Measurements from ENCODE around the gene ARMCX5. TPM values are rescaled to one million over a fixed set of nuclear protein-coding genes. Genes with fewer than 3 reads are reported as not detected.

Gene ARMCX5
- total RNA-seq, 1 experiment from 2014 or later, result 11.5 TPM

DNA sequence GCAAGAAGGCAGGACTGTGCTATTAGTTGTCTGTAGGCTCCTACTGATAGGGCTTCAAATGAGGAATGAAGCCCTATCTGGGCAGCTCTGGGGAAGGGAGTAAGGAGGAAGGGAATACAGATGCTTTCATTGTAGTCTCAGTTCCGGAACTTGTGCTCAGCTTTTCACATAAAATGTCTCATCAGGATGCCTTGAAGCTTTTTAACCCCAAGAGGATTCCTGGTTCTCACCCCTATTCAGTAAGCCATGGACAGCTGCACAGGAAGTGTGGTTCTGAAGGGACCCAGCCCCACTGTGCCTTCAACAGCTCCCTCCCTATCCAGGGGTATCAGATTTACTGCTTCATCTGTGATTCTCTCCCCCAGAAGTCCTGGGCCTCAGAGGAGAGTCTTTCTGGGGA is 5.0 kb downstream of the ARMCX5 start:
- DNase-seq, result no peak
- no peaks in the 10 kb centered on the region for H3K27me3 ChIP-seq (replicated peaks; ENCODE audit: control insufficient read depth, insufficient read depth, low read length)
- Mint-ChIP-seq H3K4me3 (ENCODE audit: unreplicated experiment) (no peak overlapping the region), H3K27me3 (ENCODE audit: insufficient read depth, unreplicated experiment) (no peaks in the 10 kb centered on the region), H3K9me3 (ENCODE audit: unreplicated experiment) (no peaks in the 10 kb centered on the region), H3K27ac (ENCODE audit: unreplicated experiment) (no peak overlapping the region), H3K36me3 (ENCODE audit: insufficient read depth, unreplicated experiment) (no peaks in the 10 kb centered on the region), H3K4me1 (ENCODE audit: low read depth, unreplicated experiment) (peaks cover 7% of the 10 kb centered on the region)
- ChIA-PET CTCF (no interaction called here), POLR2A (no interaction called here)
- H3K36me3 ChIP-seq (ENCODE audit: control insufficient read depth, insufficient read depth, low read length), result peaks cover 2% of the 10 kb centered on the region; the same call in 1 of the 2 replicates
- intact Hi-C loops (cut with micrococcal nuclease; ENCODE audit: unreplicated experiment), result no loop called here
- no peaks in the 10 kb centered on the region for H3K4me1 ChIP-seq
- BruUV-seq (replicated peaks), result no TSS peak
- TF ChIP-seq, protein P1, sequence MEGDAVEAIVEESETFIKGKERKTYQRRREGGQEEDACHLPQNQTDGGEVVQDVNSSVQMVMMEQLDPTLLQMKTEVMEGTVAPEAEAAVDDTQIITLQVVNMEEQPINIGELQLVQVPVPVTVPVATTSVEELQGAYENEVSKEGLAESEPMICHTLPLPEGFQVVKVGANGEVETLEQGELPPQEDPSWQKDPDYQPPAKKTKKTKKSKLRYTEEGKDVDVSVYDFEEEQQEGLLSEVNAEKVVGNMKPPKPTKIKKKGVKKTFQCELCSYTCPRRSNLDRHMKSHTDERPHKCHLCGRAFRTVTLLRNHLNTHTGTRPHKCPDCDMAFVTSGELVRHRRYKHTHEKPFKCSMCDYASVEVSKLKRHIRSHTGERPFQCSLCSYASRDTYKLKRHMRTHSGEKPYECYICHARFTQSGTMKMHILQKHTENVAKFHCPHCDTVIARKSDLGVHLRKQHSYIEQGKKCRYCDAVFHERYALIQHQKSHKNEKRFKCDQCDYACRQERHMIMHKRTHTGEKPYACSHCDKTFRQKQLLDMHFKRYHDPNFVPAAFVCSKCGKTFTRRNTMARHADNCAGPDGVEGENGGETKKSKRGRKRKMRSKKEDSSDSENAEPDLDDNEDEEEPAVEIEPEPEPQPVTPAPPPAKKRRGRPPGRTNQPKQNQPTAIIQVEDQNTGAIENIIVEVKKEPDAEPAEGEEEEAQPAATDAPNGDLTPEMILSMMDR (IDR thresholded peaks at IDR 0.05; ENCODE audit: insufficient read depth in 1 of 2, low read depth in 1 of 2, low read length in 1 of 2, severe bottlenecking in 1 of 2, unreplicated experiment in 1 of 2), result no peak
- no peaks in the 10 kb centered on the region for H3K9me3 ChIP-seq
- no peak overlapping the region for H3K4me3 ChIP-seq (ENCODE audit: low read depth, low read length)

DNA sequence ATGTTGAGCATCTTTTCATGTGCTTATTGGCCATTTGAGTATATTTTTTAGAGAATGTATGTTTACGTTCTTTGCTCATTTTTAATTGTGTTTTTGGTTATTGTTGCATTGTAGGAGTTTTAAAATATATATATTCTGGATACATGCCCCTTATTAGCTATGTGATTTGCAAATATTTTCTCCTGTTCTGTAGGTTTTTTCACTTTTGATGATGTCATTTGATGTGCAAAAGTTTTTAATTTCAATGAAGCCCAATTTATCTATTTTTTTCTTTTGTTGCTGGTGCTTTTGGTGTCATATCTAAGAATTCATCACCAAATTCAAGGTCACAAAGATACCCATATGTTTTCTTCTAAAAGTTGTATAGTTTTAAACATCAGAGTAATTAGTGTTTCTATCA is 6.8 kb downstream of the ARMCX5 start:
- POLR2A ChIA-PET, result no interaction called here
- Mint-ChIP-seq H3K27me3 (ENCODE audit: insufficient read depth, unreplicated experiment) (no peaks in the 10 kb centered on the region), H3K9me3 (ENCODE audit: unreplicated experiment) (no peaks in the 10 kb centered on the region), H3K36me3 (ENCODE audit: insufficient read depth, unreplicated experiment) (peaks cover 6% of the 10 kb centered on the region), H3K4me3 (ENCODE audit: unreplicated experiment) (no peak overlapping the region), H3K27ac (ENCODE audit: unreplicated experiment) (no peak overlapping the region), H3K4me1 (ENCODE audit: low read depth, unreplicated experiment) (no peaks in the 10 kb centered on the region)
- intact Hi-C loops (cut with micrococcal nuclease; ENCODE audit: unreplicated experiment), result no loop called here
- Histone ChIP-seq H3K36me3 (ENCODE audit: control insufficient read depth, insufficient read depth, low read length) (peaks cover 2% of the 10 kb centered on the region; the same call in 1 of the 2 replicates), H3K4me1 (no peaks in the 10 kb centered on the region), H3K27me3 (replicated peaks; ENCODE audit: control insufficient read depth, insufficient read depth, low read length) (no peaks in the 10 kb centered on the region), H3K9me3 (no peaks in the 10 kb centered on the region), H3K4me3 (ENCODE audit: low read depth, low read length) (no peak overlapping the region)
- TF ChIP-seq, protein P1 (IDR thresholded peaks at IDR 0.05; ENCODE audit: insufficient read depth in 1 of 2, low read depth in 1 of 2, low read length in 1 of 2, severe bottlenecking in 1 of 2, unreplicated experiment in 1 of 2), result no peak
- no peak for DNase-seq
- CTCF ChIA-PET, result no interaction called here
- BruUV-seq (replicated peaks), result no TSS peak

DNA sequence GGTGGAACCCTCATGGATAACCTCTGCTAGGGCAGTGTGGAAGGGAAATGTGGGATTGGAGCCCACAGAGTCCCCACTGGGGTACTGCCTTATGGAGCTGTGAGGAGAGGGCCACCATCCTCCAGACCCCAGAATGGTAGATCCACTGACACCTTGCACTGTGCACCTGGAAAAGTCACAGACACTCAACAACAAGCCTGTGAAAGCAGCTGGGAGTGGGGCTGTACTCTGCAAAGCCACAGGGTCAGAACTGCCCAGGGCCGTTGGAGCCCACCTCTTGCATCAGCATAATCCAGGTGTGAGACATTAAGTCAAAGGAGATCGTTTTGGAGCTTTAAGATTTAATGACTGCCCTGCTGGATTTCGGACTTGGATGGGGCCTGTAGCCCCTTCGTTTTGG is 11.6 kb downstream of the ARMCX5 start:
- intact Hi-C loops (cut with micrococcal nuclease; ENCODE audit: unreplicated experiment), result no loop called here
- H3K36me3 ChIP-seq (ENCODE audit: control insufficient read depth, insufficient read depth, low read length), result no peaks in the 10 kb centered on the region
- ChIA-PET CTCF (no interaction called here), POLR2A (no interaction called here)
- Mint-ChIP-seq H3K4me3 (ENCODE audit: unreplicated experiment) (no peak overlapping the region), H3K27ac (ENCODE audit: unreplicated experiment) (no peak overlapping the region), H3K27me3 (ENCODE audit: insufficient read depth, unreplicated experiment) (no peaks in the 10 kb centered on the region), H3K36me3 (ENCODE audit: insufficient read depth, unreplicated experiment) (peaks cover 6% of the 10 kb centered on the region), H3K4me1 (ENCODE audit: low read depth, unreplicated experiment) (no peaks in the 10 kb centered on the region), H3K9me3 (ENCODE audit: unreplicated experiment) (no peaks in the 10 kb centered on the region)
- no peaks in the 10 kb centered on the region for H3K4me1 ChIP-seq
- no peaks in the 10 kb centered on the region for H3K9me3 ChIP-seq
- no peaks in the 10 kb centered on the region for H3K27me3 ChIP-seq (replicated peaks; ENCODE audit: control insufficient read depth, insufficient read depth, low read length)
- no TSS peak for BruUV-seq (replicated peaks)
- TF ChIP-seq, protein P1 (IDR thresholded peaks at IDR 0.05; ENCODE audit: insufficient read depth in 1 of 2, low read depth in 1 of 2, low read length in 1 of 2, severe bottlenecking in 1 of 2, unreplicated experiment in 1 of 2), result no peak
- no peak overlapping the region for H3K4me3 ChIP-seq (ENCODE audit: low read depth, low read length)
- DNase-seq, result no peak

All from Caco-2 (cell line).